HCT116 (cell line): Measurements from ENCODE around the gene TTLL3. TPM values are rescaled to one million over a fixed set of nuclear protein-coding genes. Genes with fewer than 3 reads are reported as not detected.

ENCODE experiments used
- ATAC-seq: fragments of 200-7000 bp; cut with Tn5 transposase; 2 replicates; pipeline ENCODE4 v1.9.1; 2020; ENCODE audit warnings: mild to moderate bottlenecking, moderate library complexity
- BruUV-seq: library from RNA; stranded (reverse); fragments of 400-500 nt; replicated peaks from 2 replicates; lab custom pipeline; 2021; lab: Mats Ljungman, UMichigan
- CTCF ChIA-PET: fragments of 300-600 bp; sonication (Branson Sonifier 250); formaldehyde crosslinking; loops from one replicate; lab custom pipeline; 2021; ENCODE audit warnings: antibody characterized with exemption; lab: Charles Lee
- POLR2A ChIA-PET: fragments of 300-600, 350-600 bp; sonication (Branson Sonifier 250); formaldehyde crosslinking; loops from one replicate; lab custom pipeline; 2021; ENCODE audit warnings: antibody characterized with exemption; lab: Charles Lee
- RAD21 ChIA-PET, 2 experiments: fragments of 300-600 bp; sonication (Branson Sonifier 250); formaldehyde crosslinking; loops; one replicate each; lab custom pipeline; 2023; ENCODE audit warnings: low total read pairs in 2 of 2; ENCODE audit not compliant: uncharacterized antibody in 2 of 2, unreplicated experiment in 2 of 2, low non-redundant PET in 1 of 2; lab: Charles Lee
- DNase-seq: peaks from one replicate; pipeline ENCODE4 v3.0.0-alpha.2; 2010; ENCODE audit warnings: low read depth, low spot score
- H2AFZ ChIP-seq: fragments of 200-600 bp; shearing (Covaris generic), sonication (generic); 2 replicates; pipeline ENCODE4 v1.6.1; 2017; ENCODE audit warnings: low read depth, mixed run types, mixed read lengths, antibody characterized with exemption, low read length; ENCODE audit not compliant: poor library complexity, severe bottlenecking
- H3K27ac ChIP-seq: 2 replicates; pipeline ENCODE4 v1.5.1; 2012; ENCODE audit warnings: low read depth, low read length
- H3K27me3 ChIP-seq: fragments of 200-600 bp; sonication (generic); 2 replicates; pipeline ENCODE4 v1.6.1; 2016; ENCODE audit warnings: mixed run types, low read length, mixed read lengths; ENCODE audit not compliant: insufficient read depth
- H3K36me3 ChIP-seq, 2 experiments: fragments of 200-500 bp in 1 of 2; fragments of 200-600 bp in 1 of 2; sonication (Bioruptor generic) in 1 of 2; sonication (generic) in 1 of 2; 2 replicates each; pipeline versions ENCODE4 v1.5.1 to v1.6.1; 2014 to 2016; ENCODE audit warnings: low read length in 2 of 2, inconsistent platforms in 1 of 2, mixed read lengths in 1 of 2, mixed run types in 1 of 2; ENCODE audit not compliant: insufficient read depth in 2 of 2, control insufficient read depth in 1 of 2
- H3K4me1 ChIP-seq, 2 experiments: fragments of 200-600 bp in 1 of 2; sonication (generic) in 1 of 2; 2 replicates each; pipeline versions ENCODE4 v1.5.1 to v1.6.1; 2012 to 2017; ENCODE audit warnings: low read length in 2 of 2, inconsistent platforms in 1 of 2, mild to moderate bottlenecking in 1 of 2, mixed read lengths in 1 of 2, mixed run types in 1 of 2, moderate library complexity in 1 of 2; ENCODE audit not compliant: insufficient read depth in 2 of 2, control insufficient read depth in 1 of 2
- H3K4me2 ChIP-seq: fragments of 200-600 bp; sonication (generic); 2 replicates; pipeline ENCODE4 v1.6.1; 2017; ENCODE audit warnings: mixed run types, low read length, mixed read lengths
- H3K4me3 ChIP-seq, 2 experiments: fragments of 200-600 bp in 1 of 2; sonication (generic) in 1 of 2; replicated peaks in 1 of 2; 2 replicates each; pipeline ENCODE4 v1.5.1; 2011 to 2016; ENCODE audit warnings: low read length in 2 of 2, control low read depth in 1 of 2, low read depth in 1 of 2, mild to moderate bottlenecking in 1 of 2, mixed read lengths in 1 of 2, mixed run types in 1 of 2
- H3K79me2 ChIP-seq: fragments of 200-600 bp; sonication (generic); 2 replicates; pipeline ENCODE4 v1.6.1; 2017; ENCODE audit warnings: mild to moderate bottlenecking, mixed run types, low read length, moderate library complexity, mixed read lengths; ENCODE audit not compliant: insufficient read depth
- H3K9ac ChIP-seq: fragments of 200-600 bp; sonication (generic); 2 replicates; pipeline ENCODE4 v1.6.1; 2016; ENCODE audit warnings: low read length, mixed read lengths
- H3K9me2 ChIP-seq: fragments of 200-600 bp; sonication (generic), shearing (Covaris generic); 2 replicates; pipeline ENCODE4 v1.6.1; 2017; ENCODE audit warnings: mixed run types, mild to moderate bottlenecking, moderate library complexity; ENCODE audit not compliant: insufficient read depth
- H3K9me3 ChIP-seq, 2 experiments: fragments of 200-500 bp in 1 of 2; fragments of 200-600 bp in 1 of 2; sonication (Bioruptor generic) in 1 of 2; sonication (generic) in 1 of 2; 2 replicates each; pipeline ENCODE4 v1.6.1; 2014 to 2017; ENCODE audit warnings: low read length in 2 of 2, mixed read lengths in 2 of 2, inconsistent platforms in 1 of 2, low read depth in 1 of 2, mild to moderate bottlenecking in 1 of 2, mixed run types in 1 of 2, moderate library complexity in 1 of 2; ENCODE audit not compliant: control insufficient read depth in 1 of 2, insufficient read depth in 1 of 2
- H4K20me1 ChIP-seq: fragments of 200-600 bp; sonication (generic), shearing (Covaris generic); 2 replicates; pipeline ENCODE4 v1.6.1; 2017; ENCODE audit warnings: mixed run types, mild to moderate bottlenecking, moderate library complexity; ENCODE audit not compliant: insufficient read depth
- ATF3 ChIP-seq: IDR thresholded peaks from 2 replicates; pipeline ENCODE4 v1.6.1; 2012
- CBX3 ChIP-seq: IDR thresholded peaks from 2 replicates; pipeline ENCODE4 v1.6.1; 2012; ENCODE audit warnings: low read depth
- CEBPB ChIP-seq: IDR thresholded peaks from 2 replicates; pipeline ENCODE4 v1.6.1; 2012; ENCODE audit warnings: low read depth
- EGR1 ChIP-seq: IDR thresholded peaks from 2 replicates; pipeline ENCODE4 v1.6.1; 2012; ENCODE audit warnings: low read depth
- ELF1 ChIP-seq: IDR thresholded peaks from 2 replicates; pipeline ENCODE4 v1.6.1; 2012; ENCODE audit warnings: low read depth, borderline replicate concordance
- EZH2 ChIP-seq: fragments of 200-600 bp; sonication (generic); IDR thresholded peaks from 2 replicates; pipeline ENCODE4 v1.6.1; 2017; ENCODE audit warnings: antibody characterized with exemption, mixed run types
- EZH2phosphoT487 ChIP-seq: fragments of 200-600 bp; IDR thresholded peaks from 2 replicates; pipeline ENCODE4 v1.6.1; 2018; ENCODE audit warnings: antibody characterized with exemption, borderline replicate concordance
- FOSL1 ChIP-seq: IDR thresholded peaks from 2 replicates; pipeline ENCODE4 v1.6.1; 2012; ENCODE audit warnings: low read depth
- MAX ChIP-seq: IDR thresholded peaks from 2 replicates; pipeline ENCODE4 v1.6.1; 2012
- POLR2AphosphoS5 ChIP-seq: IDR thresholded peaks from 2 replicates; pipeline ENCODE4 v1.6.1; 2011; ENCODE audit warnings: mild to moderate bottlenecking, low read depth, low read length, moderate library complexity
- RAD21 ChIP-seq: IDR thresholded peaks from 2 replicates; pipeline ENCODE4 v1.6.1; 2012; ENCODE audit warnings: low read depth, mild to moderate bottlenecking
- REST ChIP-seq: IDR thresholded peaks from 2 replicates; pipeline ENCODE4 v1.6.1; 2012; ENCODE audit warnings: low read depth
- SIN3A ChIP-seq: IDR thresholded peaks from 2 replicates; pipeline ENCODE4 v1.6.1; 2012; ENCODE audit warnings: low read depth
- SP1 ChIP-seq: IDR thresholded peaks from 2 replicates; pipeline ENCODE4 v1.6.1; 2012; ENCODE audit warnings: low read depth
- SRF ChIP-seq: IDR thresholded peaks from 2 replicates; pipeline ENCODE4 v1.6.1; 2012; ENCODE audit warnings: low read depth
- TCF7L2 ChIP-seq: IDR thresholded peaks from 2 replicates; pipeline ENCODE4 v1.7.0; 2011; ENCODE audit warnings: borderline replicate concordance, inconsistent platforms; ENCODE audit not compliant: insufficient read depth, insufficient read length; ENCODE audit errors: extremely low read depth
- YY1 ChIP-seq: IDR thresholded peaks from 2 replicates; pipeline ENCODE4 v1.6.1; 2011; ENCODE audit warnings: low read length, low read depth, moderate library complexity, mild to moderate bottlenecking; ENCODE audit not compliant: insufficient replicate concordance; ENCODE audit errors: extremely low read depth
- ZFX ChIP-seq: fragments of 450-650 bp; IDR thresholded peaks from 2 replicates; pipeline ENCODE4 v1.6.1; 2017
- ZNF274 ChIP-seq: fragments of 200-500 bp; sonication (Bioruptor generic); IDR thresholded peaks from 2 replicates; pipeline ENCODE4 v1.6.1; 2014; ENCODE audit warnings: mild to moderate bottlenecking, low read depth, low read length, inconsistent platforms
- intact Hi-C: fragments of 100-400 bp; cut with micrococcal nuclease; formaldehyde crosslinking; loops from 2 replicates; pipeline ENCODE4 v1.10.0; 2022
- total RNA-seq: library from RNA; stranded (reverse); gene quantifications from one replicate; pipeline ENCODE4 v1.2.1, GENCODE V29; 2021; ENCODE audit not compliant: unreplicated experiment

TTLL3 gene
- total RNA-seq, 1 experiment from 2014 or later = 40.3 TPM

- H3K9me2 ChIP-seq = no peaks in the 10 kb centered on the region
- ChIA-PET RAD21 (no interaction called here), CTCF (no interaction called here), POLR2A (no interaction called here)
- H3K36me3 ChIP-seq = no peaks in the 10 kb centered on the region
- no peak overlapping the region for H2AFZ ChIP-seq
- H3K4me2 ChIP-seq = no peak overlapping the region
- H3K4me1 ChIP-seq = peaks cover 0 to 29% of the 10 kb centered on the region in 2 experiments; a peak in 2 of 4 replicates
- intact Hi-C loops = no loop called here
- no peaks in the 10 kb centered on the region for H3K9me3 ChIP-seq
- DNase-seq = no peak
- no peaks in the 10 kb centered on the region for H3K27me3 ChIP-seq
- no peak overlapping the region for H3K27ac ChIP-seq
- no TSS peak for BruUV-seq
- TF ChIP-seq SP1 (no peak), CBX3 (no peak), ATF3 (no peak), SRF (no peak), YY1 (no peak), POLR2AphosphoS5 (no peak), RAD21 (no peak), ZFX (no peak), MAX (no peak), REST (no peak), CEBPB (no peak), EZH2 (no peak), SIN3A (no peak), FOSL1 (no peak), TCF7L2 (no peak), EZH2phosphoT487 (no peak), EGR1 (no peak), ZNF274 (no peak), ELF1 (no peak)
- ATAC-seq = no peak
- no peak overlapping the region for H3K4me3 ChIP-seq
- H3K9ac ChIP-seq = no peak overlapping the region
- H4K20me1 ChIP-seq = no peaks in the 10 kb centered on the region
- no peaks in the 10 kb centered on the region for H3K79me2 ChIP-seq
Measured at GRCh38 chr3:9876991-9877390, 66.9 kb downstream of the TTLL3 start.
